NCI-H748 treated with DMSO at 0.1 percent for 48 hours (cell line): ENCODE measurements around the gene KCNQ1.

Experiments
- DNase-seq: peaks from one replicate; lab custom pipeline; 2025; lab: John Stamatoyannopoulos, UW

KCNQ1 gene

GRCh38 chr11:2425506-2425905 is 19.3 kb upstream of the KCNQ1 start:
- DNase-seq = no peak

GRCh38 chr11:2426221-2426620 is 18.6 kb upstream of the KCNQ1 start:
- DNase-seq = no peak

DNA sequence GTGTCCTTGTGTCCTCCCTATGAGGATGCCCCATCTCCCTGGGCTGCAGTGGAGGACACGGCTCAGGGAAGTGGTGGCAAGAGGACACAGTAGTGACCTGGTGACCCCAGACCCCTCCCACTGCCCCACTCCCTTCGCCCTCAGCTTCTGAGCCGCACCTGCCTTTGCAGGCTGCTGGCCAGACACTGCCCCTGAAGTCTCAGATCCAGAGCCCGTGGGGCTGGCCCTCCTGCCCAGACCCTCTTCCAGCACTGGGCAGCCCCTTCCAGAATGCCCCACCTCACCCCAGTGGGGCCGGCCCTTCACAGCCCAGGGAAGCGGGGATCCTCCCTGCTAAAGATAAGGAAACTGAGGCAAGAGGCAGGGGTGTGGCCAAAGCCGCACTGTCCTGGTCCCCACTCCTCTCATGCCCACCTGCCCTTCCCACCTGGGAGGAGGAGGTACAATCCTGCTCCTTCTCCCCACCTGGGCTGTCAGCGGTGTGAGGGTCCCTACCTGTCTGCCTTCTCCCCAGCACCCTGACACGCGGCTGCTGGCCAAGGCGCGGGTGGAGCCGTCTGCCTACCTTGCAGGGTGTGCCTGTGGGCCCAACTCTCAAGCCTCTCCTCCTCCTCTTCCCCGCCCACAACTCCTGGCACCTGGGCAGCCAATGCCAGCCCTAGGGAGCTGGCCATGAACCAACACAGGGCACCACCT is 17.8 kb upstream of the KCNQ1 start:
- DNase-seq = no peak

DNA sequence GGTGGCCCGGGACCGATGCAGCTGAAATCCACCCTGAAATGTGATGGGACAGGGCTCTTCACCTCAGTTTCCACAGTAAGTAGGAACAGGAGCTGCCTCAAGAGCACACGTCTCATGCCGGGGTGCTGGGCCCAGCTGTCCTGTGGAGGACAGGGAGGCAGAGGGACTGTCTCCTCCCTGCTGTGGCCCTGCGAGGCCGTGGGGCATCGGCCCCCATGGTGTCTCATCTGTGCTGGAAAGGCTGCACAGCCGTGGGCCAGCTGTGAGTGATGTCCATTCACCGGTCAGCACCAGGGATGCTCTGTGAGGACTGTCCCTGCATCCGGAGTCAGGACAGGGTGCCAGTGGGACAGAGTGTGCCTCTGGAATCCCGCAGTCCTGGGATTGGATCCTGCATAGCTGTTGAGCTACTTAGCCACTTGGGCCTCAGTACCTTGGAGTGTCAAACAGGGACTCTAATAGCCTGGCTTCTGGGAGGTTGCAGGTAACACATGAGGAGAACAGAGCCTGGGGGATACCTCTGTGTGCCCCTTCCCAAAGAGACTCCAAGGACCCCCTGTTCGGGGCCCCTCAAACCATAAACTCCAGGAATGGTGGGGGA is 17.0 kb upstream of the KCNQ1 start:
- DNase-seq = no peak

DNA sequence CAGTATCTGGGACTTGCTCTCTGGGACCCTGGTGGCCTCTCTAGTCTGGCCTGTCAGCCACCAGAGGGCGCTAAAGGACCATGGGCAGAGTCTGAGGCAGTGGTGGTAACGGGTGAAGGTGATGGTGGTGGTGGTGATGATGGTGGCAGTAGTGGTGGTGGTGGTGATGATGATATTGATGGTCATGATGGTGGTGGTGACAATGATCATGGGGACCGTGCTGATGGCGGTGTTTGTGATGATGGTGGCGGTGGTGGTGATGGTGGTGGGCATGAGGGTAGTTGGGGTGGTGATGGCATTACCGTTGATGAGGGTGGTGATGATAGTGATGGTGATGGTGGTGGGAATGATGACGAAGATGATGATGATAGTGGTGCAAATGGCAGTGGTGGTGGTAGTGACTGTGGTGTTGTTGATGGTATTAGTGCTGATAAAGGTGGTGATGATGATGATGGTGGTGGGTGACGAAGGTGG is 16.4 kb upstream of the KCNQ1 start:
- peak; percentile 25 for DNase-seq

GRCh38 chr11:2431395-2431794 is 13.4 kb upstream of the KCNQ1 start:
- no peak for DNase-seq

DNA sequence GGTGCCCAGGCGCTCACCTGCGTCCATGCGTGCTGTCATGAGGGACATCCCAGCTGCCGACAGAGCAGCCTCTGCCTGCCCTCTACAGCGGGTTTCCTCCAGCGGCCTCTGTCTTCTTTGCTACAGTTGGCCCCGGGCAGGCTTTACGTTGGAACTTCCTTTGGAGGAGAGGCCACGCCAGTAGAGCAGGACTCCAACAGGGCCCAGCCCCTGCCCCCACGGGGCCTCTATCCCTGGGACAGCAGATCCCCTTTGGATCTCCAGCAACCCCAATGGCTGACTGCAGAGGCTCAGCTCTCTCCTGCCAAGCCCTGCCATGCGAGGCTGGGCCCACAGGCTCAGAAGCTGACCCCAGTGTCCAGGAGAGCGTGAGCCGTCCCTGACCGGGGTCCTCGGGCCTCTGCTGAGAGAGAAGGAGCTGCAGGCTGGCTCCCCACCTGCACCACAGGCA is 12.6 kb upstream of the KCNQ1 start:
- DNase-seq = no peak

DNA sequence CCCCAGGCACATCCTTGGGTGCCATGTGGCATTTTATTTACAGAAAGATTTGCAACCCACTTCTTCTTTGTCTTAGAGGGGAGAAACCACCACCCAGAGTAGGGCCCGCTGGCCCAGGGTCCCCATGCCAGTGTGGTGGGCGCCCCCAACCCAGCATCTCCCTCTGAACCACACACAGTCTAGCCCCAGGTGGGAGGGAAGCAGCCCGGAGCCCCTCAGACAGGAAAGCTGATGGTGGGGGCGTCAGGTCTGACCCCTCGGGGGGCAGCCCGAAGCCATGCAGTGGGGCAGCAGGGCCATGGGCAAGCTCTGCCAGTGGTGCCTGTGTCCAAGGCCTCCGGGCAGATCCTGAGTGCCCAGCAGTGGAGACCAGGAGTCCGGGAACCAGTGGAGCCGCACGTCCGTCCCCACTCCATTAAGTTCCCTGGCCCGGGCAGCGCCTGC is 12.2 kb upstream of the KCNQ1 start:
- DNase-seq = no peak

- DNase-seq = no peak
These were observed 11.5 kb upstream of the KCNQ1 start for GRCh38 chr11:2433106-2433925.

- DNase-seq = no peak
These were observed 10.8 kb upstream of the KCNQ1 start for GRCh38 chr11:2434008-2434407.

DNA sequence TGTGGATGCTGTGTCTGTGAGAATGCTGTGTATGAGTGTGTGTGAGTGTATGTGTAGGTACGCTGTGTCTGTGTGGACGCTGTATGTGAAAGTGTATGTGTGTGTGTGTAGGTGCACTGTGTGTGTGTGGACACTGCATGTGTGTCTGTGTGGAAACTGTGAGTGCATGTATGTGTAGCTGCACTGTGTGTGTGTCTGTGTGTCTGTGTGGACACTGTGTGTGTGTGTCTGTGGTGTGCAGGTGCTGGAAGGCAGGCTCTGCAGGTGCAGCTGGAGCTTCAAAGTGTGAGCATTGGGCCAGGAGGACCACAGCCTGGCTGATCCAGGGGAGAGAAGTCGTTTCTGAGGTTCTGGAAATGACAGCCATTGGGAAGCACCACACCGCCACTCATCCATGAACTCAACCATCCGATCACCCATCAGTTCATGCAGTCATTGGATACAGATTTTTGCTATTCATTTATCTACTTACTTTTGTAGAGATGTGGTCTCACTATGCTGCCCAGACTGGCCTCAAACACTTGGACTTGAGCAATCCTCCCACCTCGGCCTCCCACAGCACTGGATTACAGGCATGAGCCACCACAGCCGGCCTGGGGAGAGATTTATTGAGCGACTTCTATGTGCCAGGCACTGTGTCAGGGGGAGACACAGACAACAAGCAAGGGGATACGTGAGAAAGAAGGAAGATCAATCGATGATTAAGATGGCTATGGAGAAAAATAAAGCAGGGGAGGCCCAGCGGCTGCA is 10.1 kb upstream of the KCNQ1 start:
- no peak for DNase-seq

GRCh38 chr11:2435288-2436012 is 9.4 kb upstream of the KCNQ1 start:
- no peak for DNase-seq

DNA sequence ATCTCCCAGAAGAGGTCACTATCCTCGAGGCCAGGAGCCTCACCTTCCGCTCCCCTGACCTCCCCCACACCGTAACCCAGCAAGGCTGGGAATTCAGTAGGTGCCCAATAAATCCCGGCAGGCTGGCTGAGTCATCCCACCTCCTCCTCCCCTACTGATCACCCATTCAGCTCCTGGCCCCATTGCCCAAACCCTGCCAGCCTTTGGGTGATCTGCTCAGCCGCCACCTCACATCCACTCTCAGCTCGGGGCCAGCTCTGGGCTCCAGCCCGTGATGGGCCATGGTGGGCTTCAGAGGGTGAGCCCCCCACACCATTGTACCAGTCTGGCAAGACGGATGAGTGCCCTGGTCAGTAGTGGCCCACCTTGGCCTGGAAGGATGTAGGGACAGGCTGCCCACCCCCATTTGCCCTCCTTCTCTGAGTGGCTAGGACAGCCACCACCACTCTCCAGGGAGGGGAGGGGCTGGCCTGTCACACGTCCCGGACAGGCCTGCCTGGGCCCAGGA is 8.7 kb upstream of the KCNQ1 start:
- DNase-seq = no peak

DNA sequence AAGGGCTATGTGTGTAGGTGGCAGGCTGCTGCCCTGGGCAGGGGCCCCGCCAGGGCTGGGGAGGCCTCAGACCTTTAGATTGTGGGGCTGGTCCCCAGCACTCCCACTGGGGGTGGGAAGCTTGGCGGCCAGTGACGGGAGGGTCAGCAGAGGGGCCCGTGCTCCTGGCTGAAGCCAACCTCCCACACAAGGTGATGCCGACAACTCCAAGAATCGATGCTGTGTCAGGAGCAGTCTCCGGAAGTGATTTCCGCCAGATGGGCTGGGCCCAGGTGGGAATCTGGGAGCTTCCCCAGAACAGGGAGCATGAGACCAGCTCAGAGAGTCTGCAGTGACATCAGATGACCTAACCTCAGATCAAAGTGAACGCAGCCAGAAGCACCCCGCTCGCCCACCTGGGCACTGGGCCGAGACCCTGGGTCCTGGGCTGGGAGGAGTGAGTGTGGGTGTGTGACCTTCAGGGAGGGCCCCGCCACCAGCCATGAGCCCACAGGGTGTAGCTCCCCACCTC is 8.2 kb upstream of the KCNQ1 start:
- DNase-seq = no peak

- no peak for DNase-seq
These were observed 7.3 kb upstream of the KCNQ1 start for GRCh38 chr11:2437516-2437915.

GRCh38 chr11:2439820-2440219 is 5.0 kb upstream of the KCNQ1 start:
- DNase-seq = no peak

GRCh38 chr11:2440646-2441045 is 4.2 kb upstream of the KCNQ1 start:
- no peak for DNase-seq

- no peak for DNase-seq
These were observed 3.6 kb upstream of the KCNQ1 start for GRCh38 chr11:2441171-2441570.

- no peak for DNase-seq
These were observed 2.2 kb upstream of the KCNQ1 start for GRCh38 chr11:2442589-2442988.

- DNase-seq = no peak
These were observed 1.4 kb upstream of the KCNQ1 start for GRCh38 chr11:2443406-2443805.
